ENCODE measurements around the gene GRIK1.

DNA sequence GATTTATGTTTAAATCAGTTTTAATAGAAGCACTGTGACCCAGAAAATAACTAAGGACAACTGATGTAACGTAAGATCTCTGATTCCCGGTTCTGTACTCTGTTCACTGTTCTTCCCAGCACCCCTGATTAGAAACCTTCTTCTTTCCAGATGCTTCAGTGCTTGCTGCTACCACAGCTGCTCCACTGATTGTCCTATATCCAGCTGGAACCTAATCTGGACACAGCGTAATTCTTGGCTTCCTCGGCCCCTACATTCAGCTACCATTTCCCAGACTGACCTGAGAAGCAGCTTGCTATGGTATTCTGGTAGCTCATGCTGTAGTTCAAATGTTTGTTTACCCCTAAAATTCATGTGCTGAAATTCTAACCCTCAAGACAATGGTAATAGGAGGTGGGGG, 302.7 kb downstream of the GRIK1 start:
- TF ChIP-seq, protein P1, sequence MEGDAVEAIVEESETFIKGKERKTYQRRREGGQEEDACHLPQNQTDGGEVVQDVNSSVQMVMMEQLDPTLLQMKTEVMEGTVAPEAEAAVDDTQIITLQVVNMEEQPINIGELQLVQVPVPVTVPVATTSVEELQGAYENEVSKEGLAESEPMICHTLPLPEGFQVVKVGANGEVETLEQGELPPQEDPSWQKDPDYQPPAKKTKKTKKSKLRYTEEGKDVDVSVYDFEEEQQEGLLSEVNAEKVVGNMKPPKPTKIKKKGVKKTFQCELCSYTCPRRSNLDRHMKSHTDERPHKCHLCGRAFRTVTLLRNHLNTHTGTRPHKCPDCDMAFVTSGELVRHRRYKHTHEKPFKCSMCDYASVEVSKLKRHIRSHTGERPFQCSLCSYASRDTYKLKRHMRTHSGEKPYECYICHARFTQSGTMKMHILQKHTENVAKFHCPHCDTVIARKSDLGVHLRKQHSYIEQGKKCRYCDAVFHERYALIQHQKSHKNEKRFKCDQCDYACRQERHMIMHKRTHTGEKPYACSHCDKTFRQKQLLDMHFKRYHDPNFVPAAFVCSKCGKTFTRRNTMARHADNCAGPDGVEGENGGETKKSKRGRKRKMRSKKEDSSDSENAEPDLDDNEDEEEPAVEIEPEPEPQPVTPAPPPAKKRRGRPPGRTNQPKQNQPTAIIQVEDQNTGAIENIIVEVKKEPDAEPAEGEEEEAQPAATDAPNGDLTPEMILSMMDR (IDR thresholded peaks at IDR 0.05), result no peak
- TF ChIP-seq POLR2A (IDR thresholded peaks at IDR 0.05), result no peak

Measured in suprapubic skin (tissue), 3 donors.